HFFc6 (cell line): ENCODE measurements around the gene MASP2. TPM values are rescaled to one million over a fixed set of nuclear protein-coding genes. Genes with fewer than 3 reads are reported as not detected.
"Not testable (repeated sequence)": the region's sequence is repeated elsewhere in the genome, so short reads cannot be mapped to it uniquely, and the experiment has no call there.

ENCODE experiments used
- DNase-seq: peaks from one replicate; pipeline ENCODE4 v3.0.0-alpha.2; 2018
- H3K27ac Mint-ChIP-seq: 2 replicates; pipeline ENCODE4 v1.8.0; 2020; ENCODE audit warnings: mild to moderate bottlenecking, mixed read lengths
- H3K27me3 Mint-ChIP-seq: 2 replicates; pipeline ENCODE4 v1.8.0; 2021; ENCODE audit warnings: mild to moderate bottlenecking, moderate library complexity, mixed read lengths; ENCODE audit not compliant: insufficient read depth
- H3K36me3 Mint-ChIP-seq: 2 replicates; pipeline ENCODE4 v1.8.0; 2021; ENCODE audit warnings: low read depth, mixed read lengths
- H3K4me1 Mint-ChIP-seq: 2 replicates; pipeline ENCODE4 v1.8.0; 2020; ENCODE audit warnings: low read depth, mixed read lengths
- H3K4me3 Mint-ChIP-seq: 2 replicates; pipeline ENCODE4 v1.8.0; 2020; ENCODE audit warnings: mild to moderate bottlenecking, moderate library complexity, mixed read lengths
- H3K9me3 Mint-ChIP-seq: 2 replicates; pipeline ENCODE4 v1.8.0; 2020; ENCODE audit warnings: mild to moderate bottlenecking, mixed read lengths
- CTCF ChIP-seq: fragments of 200-600 bp; sonication (generic); IDR thresholded peaks from 2 replicates; pipeline ENCODE4 v1.5.0; 2021; ENCODE audit warnings: antibody characterized with exemption, mild to moderate bottlenecking
- total RNA-seq, 6 experiments: library from RNA; stranded (reverse); fragmentation: NEBNext Ultra II Directional; extraction: Animal tissue kit (Norgen Biotek cat#: 25700); gene quantifications; 2 replicates in 1 of 6; 3 replicates in 5 of 6; pipeline ENCODE4 v1.2.3, GENCODE V29; 2021

The MASP2 gene
- total RNA-seq, 6 experiments from 2014 or later: 0.12 TPM; not detected in 5

- Mint-ChIP-seq H3K27me3 (peaks cover 10% of the 10 kb centered on the region), H3K9me3 (peaks cover 4% of the 10 kb centered on the region; the same call in 1 of the 2 replicates), H3K4me1 (no peaks in the 10 kb centered on the region), H3K27ac (no peak overlapping the region), H3K4me3 (no peak overlapping the region), H3K36me3 (peaks cover 5% of the 10 kb centered on the region; the same call in 1 of the 2 replicates)
- no peak for DNase-seq
- no peak for TF ChIP-seq CTCF
Observed at GRCh38 chr1:11000526-11000925, 46.5 kb downstream of the MASP2 start.

- peaks cover 5% of the 10 kb centered on the region; the same call in 1 of the 2 replicates for H3K36me3 Mint-ChIP-seq
- H3K9me3 Mint-ChIP-seq: peaks cover 4% of the 10 kb centered on the region; the same call in 1 of the 2 replicates
- no peak for DNase-seq
- H3K4me1 Mint-ChIP-seq: no peaks in the 10 kb centered on the region
- peaks cover 22% of the 10 kb centered on the region for H3K27me3 Mint-ChIP-seq
- no peak for TF ChIP-seq CTCF
- H3K4me3 Mint-ChIP-seq: no peak overlapping the region
- H3K27ac Mint-ChIP-seq: no peak overlapping the region
Observed at GRCh38 chr1:10996100-10996499, 50.9 kb downstream of the MASP2 start.

- no peak overlapping the region for H3K27ac Mint-ChIP-seq
- H3K4me3 Mint-ChIP-seq: no peak overlapping the region
- H3K36me3 Mint-ChIP-seq: no peaks in the 10 kb centered on the region
- no peaks in the 10 kb centered on the region for H3K4me1 Mint-ChIP-seq
- peaks cover 29% of the 10 kb centered on the region for H3K27me3 Mint-ChIP-seq
- no peak for DNase-seq
- TF ChIP-seq CTCF: no peak
- no peaks in the 10 kb centered on the region for H3K9me3 Mint-ChIP-seq
Observed at GRCh38 chr1:10992864-10993263, 54.2 kb downstream of the MASP2 start.

- peaks cover 34% of the 10 kb centered on the region for H3K27me3 Mint-ChIP-seq
- not testable (repeated sequence) for H3K9me3 Mint-ChIP-seq, DNase-seq, H3K36me3 Mint-ChIP-seq, H3K27ac Mint-ChIP-seq, H3K4me1 Mint-ChIP-seq, H3K4me3 Mint-ChIP-seq
Observed at GRCh38 chr1:10992004-10992403, 55.0 kb downstream of the MASP2 start.

GRCh38 chr1:10990828-10991227 lies 56.2 kb downstream of the MASP2 start:
- Mint-ChIP-seq H3K4me3 (no peak overlapping the region), H3K27me3 (peaks cover 26% of the 10 kb centered on the region), H3K9me3 (no peaks in the 10 kb centered on the region), H3K27ac (no peak overlapping the region), H3K4me1 (no peaks in the 10 kb centered on the region), H3K36me3 (no peaks in the 10 kb centered on the region)
- TF ChIP-seq CTCF: no peak
- DNase-seq: no peak

GRCh38 chr1:10989920-10990516 lies 57.0 kb downstream of the MASP2 start:
- H3K27me3 Mint-ChIP-seq: peaks cover 30% of the 10 kb centered on the region
- H3K9me3 Mint-ChIP-seq, H3K27ac Mint-ChIP-seq, H3K4me3 Mint-ChIP-seq, H3K36me3 Mint-ChIP-seq, H3K4me1 Mint-ChIP-seq, DNase-seq: not testable (repeated sequence)

- TF ChIP-seq CTCF: no peak
- Mint-ChIP-seq H3K27me3 (peaks cover 36% of the 10 kb centered on the region), H3K4me1 (no peaks in the 10 kb centered on the region), H3K4me3 (no peak overlapping the region), H3K9me3 (no peaks in the 10 kb centered on the region; the same call in 1 of the 2 replicates), H3K27ac (no peak overlapping the region), H3K36me3 (no peaks in the 10 kb centered on the region)
- DNase-seq: no peak
Observed at GRCh38 chr1:10989095-10989494, 57.9 kb downstream of the MASP2 start.
